WTC11 (cell line): ENCODE measurements around the gene CLDN7. TPM values are rescaled to one million over a fixed set of nuclear protein-coding genes. Genes with fewer than 3 reads are reported as not detected.

Experiments used
- ATAC-seq: fragments of 200-7000 bp; cut with Tn5 transposase; 2 replicates; pipeline ENCODE4 v1.10.0; 2021; ENCODE audit warnings: mild to moderate bottlenecking, moderate library complexity
- CTCF ChIA-PET: fragments of 300-600 bp; sonication (Branson Sonifier 250); formaldehyde crosslinking; loops from one replicate; lab custom pipeline; 2021; ENCODE audit warnings: antibody characterized with exemption; lab: Charles Lee
- POLR2A ChIA-PET: fragments of 350-600 bp; sonication (Branson Sonifier 250); formaldehyde crosslinking; loops from one replicate; lab custom pipeline; 2021; ENCODE audit warnings: antibody characterized with exemption; lab: Charles Lee
- DNase-seq: peaks from one replicate; pipeline ENCODE4 v3.0.0; 2021; ENCODE audit warnings: low spot score
- H3K27ac Mint-ChIP-seq: 2 replicates; pipeline ENCODE4 v1.8.0; 2021; ENCODE audit warnings: mixed read lengths
- H3K27me3 Mint-ChIP-seq: 2 replicates; pipeline ENCODE4 v1.8.0; 2021; ENCODE audit warnings: low read depth, mild to moderate bottlenecking, moderate library complexity, mixed read lengths
- H3K36me3 Mint-ChIP-seq: 2 replicates; pipeline ENCODE4 v1.8.0; 2021; ENCODE audit warnings: mixed read lengths
- H3K4me1 Mint-ChIP-seq: 2 replicates; pipeline ENCODE4 v1.8.0; 2022; ENCODE audit warnings: mixed read lengths
- H3K4me3 Mint-ChIP-seq: 2 replicates; pipeline ENCODE4 v1.8.0; 2021; ENCODE audit warnings: mild to moderate bottlenecking, moderate library complexity, mixed read lengths
- H3K9me3 Mint-ChIP-seq: 2 replicates; pipeline ENCODE4 v1.8.0; 2021; ENCODE audit warnings: mixed read lengths
- CREB1 ChIP-seq: sonication (generic); formaldehyde crosslinking; IDR thresholded peaks from 2 replicates; pipeline ENCODE4 v1.8.0; 2023; ENCODE audit warnings: mild to moderate bottlenecking, missing genetic modification reagents
- FOXJ3 ChIP-seq: sonication (generic); formaldehyde crosslinking; IDR thresholded peaks from 2 replicates; pipeline ENCODE4 v1.9.0; 2021; ENCODE audit warnings: missing genetic modification reagents, mild to moderate bottlenecking, borderline replicate concordance
- MXD4 ChIP-seq: fragments of 250-450 bp; sonication (Bioruptor Pico); IDR thresholded peaks from 2 replicates; pipeline ENCODE4 v1.8.0; 2021; ENCODE audit warnings: mild to moderate bottlenecking, moderate library complexity, borderline replicate concordance
- NFYB ChIP-seq: sonication (generic); formaldehyde crosslinking; conservative IDR thresholded peaks from 2 replicates; pipeline ENCODE4 v1.8.0; 2022; ENCODE audit warnings: low read depth, missing genetic modification reagents
- SMAD4 ChIP-seq: sonication (generic); formaldehyde crosslinking; IDR thresholded peaks from 2 replicates; pipeline ENCODE4 v1.8.0; 2022; ENCODE audit warnings: mild to moderate bottlenecking, missing genetic modification reagents
- TEAD1 ChIP-seq: sonication (generic); formaldehyde crosslinking; IDR thresholded peaks from 2 replicates; pipeline ENCODE4 v1.8.0; 2022; ENCODE audit warnings: mild to moderate bottlenecking, missing genetic modification reagents
- TP53 ChIP-seq: sonication (generic); formaldehyde crosslinking; IDR thresholded peaks from 2 replicates; pipeline ENCODE4 v1.8.1; 2023; ENCODE audit warnings: mild to moderate bottlenecking, missing genetic modification reagents
- ZNF138 ChIP-seq: sonication (generic); formaldehyde crosslinking; conservative IDR thresholded peaks from 2 replicates; pipeline ENCODE4 v1.8.1; 2022; ENCODE audit warnings: mild to moderate bottlenecking, moderate library complexity, missing genetic modification reagents
- total RNA-seq: library from RNA; stranded (reverse); gene quantifications from 3 replicates; pipeline ENCODE4 v1.2.3, GENCODE V29; 2021
- TF ChIP-seq, protein P1 (sequence below): fragments of 250-450 bp; sonication (Bioruptor Pico); IDR thresholded peaks from 2 replicates; pipeline ENCODE4 v1.9.0; 2021; ENCODE audit warnings: moderate library complexity, mild to moderate bottlenecking, inconsistent platforms, borderline replicate concordance
- TF ChIP-seq, protein P2 (sequence below): sonication (generic); formaldehyde crosslinking; IDR thresholded peaks from 2 replicates; pipeline ENCODE4 v1.8.1; 2023; ENCODE audit warnings: mild to moderate bottlenecking, missing genetic modification reagents, borderline replicate concordance
- TF ChIP-seq, protein P3 (sequence below): sonication (generic); formaldehyde crosslinking; IDR thresholded peaks from 2 replicates; pipeline ENCODE4 v1.8.1; 2022; ENCODE audit warnings: low read depth, mild to moderate bottlenecking, moderate library complexity, missing genetic modification reagents, borderline replicate concordance
- TF ChIP-seq, protein P4 (sequence below): fragments of 250-450 bp; sonication (Bioruptor Pico); IDR thresholded peaks from 2 replicates; pipeline ENCODE4 v1.9.0; 2021; ENCODE audit warnings: mild to moderate bottlenecking, borderline replicate concordance
- TF ChIP-seq, protein P5 (sequence below): sonication (generic); formaldehyde crosslinking; IDR thresholded peaks from 2 replicates; pipeline ENCODE4 v1.8.0; 2022; ENCODE audit warnings: mild to moderate bottlenecking, missing genetic modification reagents
- TF ChIP-seq, protein P6 (sequence below): sonication (generic); formaldehyde crosslinking; IDR thresholded peaks from 2 replicates; pipeline ENCODE4 v1.8.0; 2023; ENCODE audit warnings: mild to moderate bottlenecking, missing genetic modification reagents
- TF ChIP-seq, protein P7 (sequence below): sonication (generic); formaldehyde crosslinking; IDR thresholded peaks from 2 replicates; pipeline ENCODE4 v1.8.0; 2023; ENCODE audit warnings: missing genetic modification reagents

Gene CLDN7
- total RNA-seq, 1 experiment from 2014 or later = 136 TPM

DNA sequence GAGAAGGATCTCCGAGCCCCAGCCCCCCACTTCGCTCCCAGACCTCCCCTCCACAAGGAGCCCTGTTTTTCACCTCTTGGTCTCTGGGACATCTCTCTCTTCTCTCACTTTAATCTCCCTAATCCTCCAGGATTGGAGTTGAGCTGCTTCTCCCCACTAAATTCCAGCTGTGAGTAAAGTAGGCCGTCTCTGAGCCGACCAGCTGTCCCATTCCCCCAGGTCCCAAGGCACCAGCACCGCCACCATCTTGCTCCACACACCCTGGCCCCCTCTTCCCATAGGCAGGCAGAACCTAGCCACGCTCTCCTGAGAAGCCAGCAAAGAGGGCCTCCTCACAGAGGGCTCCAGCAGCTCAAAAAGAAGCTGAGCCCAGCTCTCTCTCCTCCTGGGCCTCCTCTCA lies 43.5 kb downstream of the CLDN7 start:
- POLR2A ChIA-PET = interaction anchor here (0.9 to 1.4 kb wide), 2 partner anchors 23 to 24 kb away, joined by 3 to 6 read pairs; partner anchors contain the start of gene GABARAP

DNA sequence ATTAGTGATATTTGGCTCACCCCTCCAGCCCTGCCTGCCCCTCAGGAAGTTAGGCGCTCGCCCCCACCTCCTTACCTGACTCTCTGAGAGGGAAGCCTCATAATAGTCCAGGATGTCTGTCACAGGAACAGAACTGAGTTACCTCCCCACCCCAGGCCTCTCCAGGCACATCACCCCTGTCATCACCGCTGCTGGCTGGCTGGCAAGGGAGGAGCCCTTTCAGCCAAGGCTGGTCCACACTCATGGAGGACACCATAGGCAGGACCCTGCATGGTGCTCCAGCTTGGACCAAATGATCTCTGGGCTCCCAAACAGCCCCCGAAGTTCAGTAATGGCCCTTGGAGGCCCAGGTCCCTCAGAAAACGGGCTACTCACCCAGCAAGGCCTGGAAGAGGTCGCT lies 44.1 kb downstream of the CLDN7 start:
- ATAC-seq = no peak
- Mint-ChIP-seq H3K27me3 (peaks cover 4% of the 10 kb centered on the region; the same call in 1 of the 2 replicates), H3K36me3 (peaks cover under 1% of the 10 kb centered on the region; the same call in 1 of the 2 replicates), H3K4me3 (peak overlapping the region; percentile 78), H3K4me1 (peaks cover 55% of the 10 kb centered on the region), H3K27ac (no peak overlapping the region), H3K9me3 (no peaks in the 10 kb centered on the region)
- TF ChIP-seq, protein P1, sequence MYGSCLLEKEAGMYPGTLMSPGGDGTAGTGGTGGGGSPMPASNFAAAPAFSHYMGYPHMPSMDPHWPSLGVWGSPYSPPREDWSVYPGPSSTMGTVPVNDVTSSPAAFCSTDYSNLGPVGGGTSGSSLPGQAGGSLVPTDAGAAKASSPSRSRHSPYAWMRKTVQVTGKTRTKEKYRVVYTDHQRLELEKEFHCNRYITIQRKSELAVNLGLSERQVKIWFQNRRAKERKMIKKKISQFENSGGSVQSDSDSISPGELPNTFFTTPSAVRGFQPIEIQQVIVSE (CRISPR knock-in tag) = no peak
- no peak for TF ChIP-seq SMAD4 (CRISPR knock-in tag)
- no peak for TF ChIP-seq TP53 (CRISPR knock-in tag)
- TF ChIP-seq NFYB (CRISPR knock-in tag) = no peak
- no peak for TF ChIP-seq MXD4
- TF ChIP-seq, protein P2, sequence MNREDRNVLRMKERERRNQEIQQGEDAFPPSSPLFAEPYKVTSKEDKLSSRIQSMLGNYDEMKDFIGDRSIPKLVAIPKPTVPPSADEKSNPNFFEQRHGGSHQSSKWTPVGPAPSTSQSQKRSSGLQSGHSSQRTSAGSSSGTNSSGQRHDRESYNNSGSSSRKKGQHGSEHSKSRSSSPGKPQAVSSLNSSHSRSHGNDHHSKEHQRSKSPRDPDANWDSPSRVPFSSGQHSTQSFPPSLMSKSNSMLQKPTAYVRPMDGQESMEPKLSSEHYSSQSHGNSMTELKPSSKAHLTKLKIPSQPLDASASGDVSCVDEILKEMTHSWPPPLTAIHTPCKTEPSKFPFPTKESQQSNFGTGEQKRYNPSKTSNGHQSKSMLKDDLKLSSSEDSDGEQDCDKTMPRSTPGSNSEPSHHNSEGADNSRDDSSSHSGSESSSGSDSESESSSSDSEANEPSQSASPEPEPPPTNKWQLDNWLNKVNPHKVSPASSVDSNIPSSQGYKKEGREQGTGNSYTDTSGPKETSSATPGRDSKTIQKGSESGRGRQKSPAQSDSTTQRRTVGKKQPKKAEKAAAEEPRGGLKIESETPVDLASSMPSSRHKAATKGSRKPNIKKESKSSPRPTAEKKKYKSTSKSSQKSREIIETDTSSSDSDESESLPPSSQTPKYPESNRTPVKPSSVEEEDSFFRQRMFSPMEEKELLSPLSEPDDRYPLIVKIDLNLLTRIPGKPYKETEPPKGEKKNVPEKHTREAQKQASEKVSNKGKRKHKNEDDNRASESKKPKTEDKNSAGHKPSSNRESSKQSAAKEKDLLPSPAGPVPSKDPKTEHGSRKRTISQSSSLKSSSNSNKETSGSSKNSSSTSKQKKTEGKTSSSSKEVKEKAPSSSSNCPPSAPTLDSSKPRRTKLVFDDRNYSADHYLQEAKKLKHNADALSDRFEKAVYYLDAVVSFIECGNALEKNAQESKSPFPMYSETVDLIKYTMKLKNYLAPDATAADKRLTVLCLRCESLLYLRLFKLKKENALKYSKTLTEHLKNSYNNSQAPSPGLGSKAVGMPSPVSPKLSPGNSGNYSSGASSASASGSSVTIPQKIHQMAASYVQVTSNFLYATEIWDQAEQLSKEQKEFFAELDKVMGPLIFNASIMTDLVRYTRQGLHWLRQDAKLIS (CRISPR knock-in tag) = no peak
- no peak for TF ChIP-seq TEAD1 (CRISPR knock-in tag)
- TF ChIP-seq, protein P3, sequence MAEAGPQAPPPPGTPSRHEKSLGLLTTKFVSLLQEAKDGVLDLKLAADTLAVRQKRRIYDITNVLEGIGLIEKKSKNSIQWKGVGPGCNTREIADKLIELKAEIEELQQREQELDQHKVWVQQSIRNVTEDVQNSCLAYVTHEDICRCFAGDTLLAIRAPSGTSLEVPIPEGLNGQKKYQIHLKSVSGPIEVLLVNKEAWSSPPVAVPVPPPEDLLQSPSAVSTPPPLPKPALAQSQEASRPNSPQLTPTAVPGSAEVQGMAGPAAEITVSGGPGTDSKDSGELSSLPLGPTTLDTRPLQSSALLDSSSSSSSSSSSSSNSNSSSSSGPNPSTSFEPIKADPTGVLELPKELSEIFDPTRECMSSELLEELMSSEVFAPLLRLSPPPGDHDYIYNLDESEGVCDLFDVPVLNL = no peak
- TF ChIP-seq, protein P4, sequence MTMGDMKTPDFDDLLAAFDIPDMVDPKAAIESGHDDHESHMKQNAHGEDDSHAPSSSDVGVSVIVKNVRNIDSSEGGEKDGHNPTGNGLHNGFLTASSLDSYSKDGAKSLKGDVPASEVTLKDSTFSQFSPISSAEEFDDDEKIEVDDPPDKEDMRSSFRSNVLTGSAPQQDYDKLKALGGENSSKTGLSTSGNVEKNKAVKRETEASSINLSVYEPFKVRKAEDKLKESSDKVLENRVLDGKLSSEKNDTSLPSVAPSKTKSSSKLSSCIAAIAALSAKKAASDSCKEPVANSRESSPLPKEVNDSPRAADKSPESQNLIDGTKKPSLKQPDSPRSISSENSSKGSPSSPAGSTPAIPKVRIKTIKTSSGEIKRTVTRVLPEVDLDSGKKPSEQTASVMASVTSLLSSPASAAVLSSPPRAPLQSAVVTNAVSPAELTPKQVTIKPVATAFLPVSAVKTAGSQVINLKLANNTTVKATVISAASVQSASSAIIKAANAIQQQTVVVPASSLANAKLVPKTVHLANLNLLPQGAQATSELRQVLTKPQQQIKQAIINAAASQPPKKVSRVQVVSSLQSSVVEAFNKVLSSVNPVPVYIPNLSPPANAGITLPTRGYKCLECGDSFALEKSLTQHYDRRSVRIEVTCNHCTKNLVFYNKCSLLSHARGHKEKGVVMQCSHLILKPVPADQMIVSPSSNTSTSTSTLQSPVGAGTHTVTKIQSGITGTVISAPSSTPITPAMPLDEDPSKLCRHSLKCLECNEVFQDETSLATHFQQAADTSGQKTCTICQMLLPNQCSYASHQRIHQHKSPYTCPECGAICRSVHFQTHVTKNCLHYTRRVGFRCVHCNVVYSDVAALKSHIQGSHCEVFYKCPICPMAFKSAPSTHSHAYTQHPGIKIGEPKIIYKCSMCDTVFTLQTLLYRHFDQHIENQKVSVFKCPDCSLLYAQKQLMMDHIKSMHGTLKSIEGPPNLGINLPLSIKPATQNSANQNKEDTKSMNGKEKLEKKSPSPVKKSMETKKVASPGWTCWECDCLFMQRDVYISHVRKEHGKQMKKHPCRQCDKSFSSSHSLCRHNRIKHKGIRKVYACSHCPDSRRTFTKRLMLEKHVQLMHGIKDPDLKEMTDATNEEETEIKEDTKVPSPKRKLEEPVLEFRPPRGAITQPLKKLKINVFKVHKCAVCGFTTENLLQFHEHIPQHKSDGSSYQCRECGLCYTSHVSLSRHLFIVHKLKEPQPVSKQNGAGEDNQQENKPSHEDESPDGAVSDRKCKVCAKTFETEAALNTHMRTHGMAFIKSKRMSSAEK = no peak
- TF ChIP-seq, protein P5, sequence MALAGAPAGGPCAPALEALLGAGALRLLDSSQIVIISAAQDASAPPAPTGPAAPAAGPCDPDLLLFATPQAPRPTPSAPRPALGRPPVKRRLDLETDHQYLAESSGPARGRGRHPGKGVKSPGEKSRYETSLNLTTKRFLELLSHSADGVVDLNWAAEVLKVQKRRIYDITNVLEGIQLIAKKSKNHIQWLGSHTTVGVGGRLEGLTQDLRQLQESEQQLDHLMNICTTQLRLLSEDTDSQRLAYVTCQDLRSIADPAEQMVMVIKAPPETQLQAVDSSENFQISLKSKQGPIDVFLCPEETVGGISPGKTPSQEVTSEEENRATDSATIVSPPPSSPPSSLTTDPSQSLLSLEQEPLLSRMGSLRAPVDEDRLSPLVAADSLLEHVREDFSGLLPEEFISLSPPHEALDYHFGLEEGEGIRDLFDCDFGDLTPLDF (CRISPR knock-in tag) = no peak
- CTCF ChIA-PET = interaction anchor here (0.8 to 4.8 kb wide), 2 partner anchors 10 to 14 kb away, joined by 3 to 24 read pairs; no protein-coding TSS in a partner anchor
- DNase-seq = no peak
- POLR2A ChIA-PET = no interaction called here

More for the DNA sequence above, 43.5 kb downstream of the CLDN7 start:
- H3K9me3 Mint-ChIP-seq = no peaks in the 10 kb centered on the region
- no peak for ATAC-seq
- H3K4me3 Mint-ChIP-seq = peak overlapping the region; percentile 89
- CTCF ChIA-PET = interaction anchor here (4.0 to 4.8 kb wide), 2 partner anchors 10 to 173 kb away, joined by 16 to 24 read pairs; no protein-coding TSS in a partner anchor
- peak overlapping the region; percentile 84; the same call in 1 of the 2 replicates for H3K27ac Mint-ChIP-seq
- peaks cover 4% of the 10 kb centered on the region; the same call in 1 of the 2 replicates for H3K27me3 Mint-ChIP-seq
- H3K4me1 Mint-ChIP-seq = peaks cover 49% of the 10 kb centered on the region
- DNase-seq = no peak
- TF ChIP-seq ZNF138 (CRISPR knock-in tag) (no peak), CREB1 (CRISPR knock-in tag) (no peak), FOXJ3 (CRISPR knock-in tag) (no peak), NFYB (CRISPR knock-in tag) (no peak)
- TF ChIP-seq, protein P6, sequence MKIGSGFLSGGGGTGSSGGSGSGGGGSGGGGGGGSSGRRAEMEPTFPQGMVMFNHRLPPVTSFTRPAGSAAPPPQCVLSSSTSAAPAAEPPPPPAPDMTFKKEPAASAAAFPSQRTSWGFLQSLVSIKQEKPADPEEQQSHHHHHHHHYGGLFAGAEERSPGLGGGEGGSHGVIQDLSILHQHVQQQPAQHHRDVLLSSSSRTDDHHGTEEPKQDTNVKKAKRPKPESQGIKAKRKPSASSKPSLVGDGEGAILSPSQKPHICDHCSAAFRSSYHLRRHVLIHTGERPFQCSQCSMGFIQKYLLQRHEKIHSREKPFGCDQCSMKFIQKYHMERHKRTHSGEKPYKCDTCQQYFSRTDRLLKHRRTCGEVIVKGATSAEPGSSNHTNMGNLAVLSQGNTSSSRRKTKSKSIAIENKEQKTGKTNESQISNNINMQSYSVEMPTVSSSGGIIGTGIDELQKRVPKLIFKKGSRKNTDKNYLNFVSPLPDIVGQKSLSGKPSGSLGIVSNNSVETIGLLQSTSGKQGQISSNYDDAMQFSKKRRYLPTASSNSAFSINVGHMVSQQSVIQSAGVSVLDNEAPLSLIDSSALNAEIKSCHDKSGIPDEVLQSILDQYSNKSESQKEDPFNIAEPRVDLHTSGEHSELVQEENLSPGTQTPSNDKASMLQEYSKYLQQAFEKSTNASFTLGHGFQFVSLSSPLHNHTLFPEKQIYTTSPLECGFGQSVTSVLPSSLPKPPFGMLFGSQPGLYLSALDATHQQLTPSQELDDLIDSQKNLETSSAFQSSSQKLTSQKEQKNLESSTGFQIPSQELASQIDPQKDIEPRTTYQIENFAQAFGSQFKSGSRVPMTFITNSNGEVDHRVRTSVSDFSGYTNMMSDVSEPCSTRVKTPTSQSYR = no peak
- TF ChIP-seq, protein P7, sequence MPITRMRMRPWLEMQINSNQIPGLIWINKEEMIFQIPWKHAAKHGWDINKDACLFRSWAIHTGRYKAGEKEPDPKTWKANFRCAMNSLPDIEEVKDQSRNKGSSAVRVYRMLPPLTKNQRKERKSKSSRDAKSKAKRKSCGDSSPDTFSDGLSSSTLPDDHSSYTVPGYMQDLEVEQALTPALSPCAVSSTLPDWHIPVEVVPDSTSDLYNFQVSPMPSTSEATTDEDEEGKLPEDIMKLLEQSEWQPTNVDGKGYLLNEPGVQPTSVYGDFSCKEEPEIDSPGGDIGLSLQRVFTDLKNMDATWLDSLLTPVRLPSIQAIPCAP (CRISPR knock-in tag) = no peak
- TF ChIP-seq, protein P3 = no peak
- H3K36me3 Mint-ChIP-seq = peaks cover 6% of the 10 kb centered on the region
